ENCODE data around the gene CMKLR1.

The CMKLR1 gene

DNA sequence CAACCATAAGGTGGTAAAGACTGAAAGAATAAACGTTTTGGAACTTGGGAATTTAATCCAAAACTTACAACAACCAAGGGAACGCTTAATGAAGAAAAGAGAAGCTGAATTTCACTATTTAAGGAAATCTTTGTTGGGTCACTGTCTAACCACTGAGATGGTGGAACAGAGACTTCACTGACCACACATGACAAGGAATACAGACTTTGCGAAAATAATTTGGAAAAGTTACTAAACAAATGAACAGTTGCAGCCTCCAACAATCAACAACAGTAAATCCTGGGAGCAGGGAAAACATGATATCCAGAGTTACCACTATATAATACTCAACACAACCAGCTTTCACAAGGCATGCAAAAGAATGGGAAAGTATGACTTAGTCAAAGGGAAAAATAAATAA is 79.1 kb downstream of the CMKLR1 start:
- CTCF ChIA-PET, result no interaction called here
- no peak overlapping the region for H3K4me3 ChIP-seq (ENCODE audit: low read depth, low read length)
- POLR2A ChIA-PET, result no interaction called here
- DNase-seq (ENCODE audit: low read depth, low spot score), result no peak
- TF ChIP-seq, protein P1, sequence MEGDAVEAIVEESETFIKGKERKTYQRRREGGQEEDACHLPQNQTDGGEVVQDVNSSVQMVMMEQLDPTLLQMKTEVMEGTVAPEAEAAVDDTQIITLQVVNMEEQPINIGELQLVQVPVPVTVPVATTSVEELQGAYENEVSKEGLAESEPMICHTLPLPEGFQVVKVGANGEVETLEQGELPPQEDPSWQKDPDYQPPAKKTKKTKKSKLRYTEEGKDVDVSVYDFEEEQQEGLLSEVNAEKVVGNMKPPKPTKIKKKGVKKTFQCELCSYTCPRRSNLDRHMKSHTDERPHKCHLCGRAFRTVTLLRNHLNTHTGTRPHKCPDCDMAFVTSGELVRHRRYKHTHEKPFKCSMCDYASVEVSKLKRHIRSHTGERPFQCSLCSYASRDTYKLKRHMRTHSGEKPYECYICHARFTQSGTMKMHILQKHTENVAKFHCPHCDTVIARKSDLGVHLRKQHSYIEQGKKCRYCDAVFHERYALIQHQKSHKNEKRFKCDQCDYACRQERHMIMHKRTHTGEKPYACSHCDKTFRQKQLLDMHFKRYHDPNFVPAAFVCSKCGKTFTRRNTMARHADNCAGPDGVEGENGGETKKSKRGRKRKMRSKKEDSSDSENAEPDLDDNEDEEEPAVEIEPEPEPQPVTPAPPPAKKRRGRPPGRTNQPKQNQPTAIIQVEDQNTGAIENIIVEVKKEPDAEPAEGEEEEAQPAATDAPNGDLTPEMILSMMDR (IDR thresholded peaks at IDR 0.05; ENCODE audit: insufficient read depth, low read length, missing control alignments), result no peak

DNA sequence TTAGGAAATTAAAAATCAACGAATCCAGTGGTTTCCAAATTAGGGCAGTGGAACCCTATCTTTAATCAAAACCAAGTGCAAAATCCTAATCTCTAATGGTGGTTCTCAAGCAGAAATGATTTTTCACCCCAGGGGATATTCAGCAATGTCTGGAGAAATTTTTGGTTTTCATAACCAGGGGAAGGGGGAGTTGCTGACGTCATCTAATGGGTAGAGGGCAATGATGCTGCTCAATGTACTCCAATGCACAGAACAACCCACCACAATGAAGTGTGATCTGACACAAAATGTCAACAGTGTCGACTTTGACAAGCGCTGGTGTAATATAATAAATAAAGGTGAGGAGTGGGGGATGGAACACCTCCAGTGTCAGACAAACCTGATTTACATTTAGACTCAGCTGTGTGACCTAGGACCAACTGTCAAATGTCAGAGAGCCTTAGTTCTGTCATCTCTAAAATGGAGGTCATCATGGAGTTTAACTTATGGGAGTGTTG is 81.5 kb downstream of the CMKLR1 start:
- DNase-seq (ENCODE audit: low read depth, low spot score), result no peak
- ChIA-PET CTCF (no interaction called here), POLR2A (no interaction called here)
- no peak overlapping the region for H3K4me3 ChIP-seq (ENCODE audit: low read depth, low read length)
- TF ChIP-seq, protein P1 (IDR thresholded peaks at IDR 0.05; ENCODE audit: insufficient read depth, low read length, missing control alignments), result no peak

DNA sequence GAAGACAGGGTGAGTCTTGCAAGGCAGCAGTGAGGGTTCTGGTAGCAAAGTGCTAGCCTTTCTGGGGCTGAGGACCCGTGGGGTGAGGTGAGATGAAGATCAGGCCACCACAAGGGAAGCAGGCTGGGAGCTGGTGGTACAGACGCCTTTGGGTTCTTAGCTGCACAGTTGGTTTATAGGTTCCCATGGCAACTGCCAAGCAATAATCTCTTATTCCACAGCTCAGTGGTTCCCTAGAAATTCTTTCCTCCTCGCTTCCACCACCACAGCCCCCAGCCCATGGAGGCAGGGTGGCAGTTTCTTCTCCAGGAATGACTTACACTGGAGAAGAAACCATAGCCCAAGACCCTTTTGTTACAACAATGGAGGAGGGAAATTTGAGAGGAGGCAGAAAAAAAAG is 82.1 kb downstream of the CMKLR1 start:
- CTCF ChIA-PET, result no interaction called here
- POLR2A ChIA-PET, result no interaction called here
- TF ChIP-seq, protein P1 (IDR thresholded peaks at IDR 0.05; ENCODE audit: insufficient read depth, low read length, missing control alignments), result no peak
- H3K4me3 ChIP-seq (ENCODE audit: low read depth, low read length), result no peak overlapping the region
- DNase-seq (ENCODE audit: low read depth, low spot score), result no peak

DNA sequence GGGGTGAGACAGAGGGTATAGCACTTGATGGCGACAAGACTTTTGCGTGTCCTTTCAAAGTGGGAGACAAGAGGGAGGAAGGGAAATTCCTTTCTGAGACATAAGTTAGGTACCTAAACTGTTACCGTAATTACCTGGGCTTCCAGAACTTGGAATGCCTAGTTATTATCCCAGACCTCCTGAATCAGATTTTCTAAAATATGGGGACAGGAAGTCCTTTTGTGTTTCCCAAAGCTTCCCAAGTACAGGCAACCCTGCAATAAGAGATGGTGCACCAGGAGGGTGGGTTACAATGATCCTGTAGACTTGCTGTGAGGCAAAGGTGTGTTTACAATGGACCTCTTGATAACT is 83.9 kb downstream of the CMKLR1 start:
- CTCF ChIA-PET, result no interaction called here
- TF ChIP-seq, protein P1 (IDR thresholded peaks at IDR 0.05; ENCODE audit: insufficient read depth, low read length, missing control alignments), result no peak
- no peak overlapping the region for H3K4me3 ChIP-seq (ENCODE audit: low read depth, low read length)
- POLR2A ChIA-PET, result no interaction called here
- no peak for DNase-seq (ENCODE audit: low read depth, low spot score)

DNA sequence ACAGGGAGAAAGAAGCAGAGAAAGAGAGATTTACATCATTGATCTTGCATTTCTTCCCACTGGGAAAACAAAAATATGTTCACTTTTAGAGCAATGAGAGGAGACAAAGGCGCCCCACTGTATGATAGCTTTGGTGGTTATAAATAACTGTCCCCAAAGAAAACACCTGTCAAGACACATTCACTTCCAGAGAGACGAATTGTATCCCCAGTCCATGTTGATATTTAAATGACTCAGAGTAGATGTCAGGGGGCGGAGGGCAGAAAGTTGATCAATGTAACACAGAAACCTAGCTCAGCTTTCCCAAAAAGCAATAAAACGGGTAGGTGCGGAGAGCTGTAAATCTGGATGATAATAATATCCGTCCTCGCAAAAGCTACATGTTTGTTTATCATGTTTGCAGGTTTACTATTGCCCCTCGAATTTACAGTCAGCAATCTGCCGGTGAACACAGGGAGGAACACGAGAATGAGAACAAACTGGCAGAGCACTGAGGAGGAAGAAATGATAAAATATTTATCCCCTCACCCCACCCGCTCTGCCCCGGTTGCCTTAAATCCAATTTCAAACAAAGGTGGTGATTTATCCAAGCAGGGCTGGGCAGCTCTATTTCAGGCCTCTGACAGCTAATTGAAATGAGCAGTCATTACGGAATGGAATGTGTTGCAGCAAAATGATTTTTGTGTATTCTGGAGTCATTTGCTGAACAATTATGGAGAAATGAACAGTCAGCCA is 84.4 kb downstream of the CMKLR1 start:
- TF ChIP-seq, protein P1 (IDR thresholded peaks at IDR 0.05; ENCODE audit: insufficient read depth, low read length, missing control alignments), result no peak
- POLR2A ChIA-PET, result no interaction called here
- DNase-seq (ENCODE audit: low read depth, low spot score), result no peak
- no peak overlapping the region for H3K4me3 ChIP-seq (ENCODE audit: low read depth, low read length)
- CTCF ChIA-PET, result no interaction called here

DNA sequence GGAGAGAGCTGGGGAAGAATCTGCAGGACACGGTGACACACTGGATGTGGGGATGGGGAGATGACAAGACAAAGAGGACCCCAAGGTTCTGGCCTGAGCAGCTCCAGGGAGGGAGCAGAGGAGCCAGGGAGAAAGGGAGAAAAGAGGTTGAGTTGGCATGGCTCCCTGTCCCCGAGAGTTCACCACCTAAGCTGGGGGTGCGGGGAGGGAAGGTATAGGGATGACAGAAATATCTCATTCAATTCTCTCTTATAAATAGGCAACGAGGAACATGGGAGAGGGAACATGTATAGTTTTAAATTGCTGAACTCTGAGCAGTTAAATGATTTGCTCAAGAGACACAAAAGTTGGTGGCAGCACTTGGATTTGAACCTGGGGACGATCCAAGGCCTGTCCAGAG is 85.1 kb downstream of the CMKLR1 start:
- no peak for DNase-seq (ENCODE audit: low read depth, low spot score)
- ChIA-PET POLR2A (no interaction called here), CTCF (no interaction called here)
- no peak overlapping the region for H3K4me3 ChIP-seq (ENCODE audit: low read depth, low read length)
- TF ChIP-seq, protein P1 (IDR thresholded peaks at IDR 0.05; ENCODE audit: insufficient read depth, low read length, missing control alignments), result no peak
